Neuronal stem cell (in vitro differentiated cells): ENCODE measurements around the gene SMR3B.

Experiments
- DNase-seq: peaks from one replicate; pipeline ENCODE4 v3.0.0-alpha.2; 2013; ENCODE audit warnings: low spot score
- H2AFZ ChIP-seq: one replicate; pipeline ENCODE4 v1.6.1; 2013; ENCODE audit warnings: mild to moderate bottlenecking, low read length, inconsistent platforms
- H2AK5ac ChIP-seq: 2 replicates; pipeline ENCODE4 v1.6.1; 2013; ENCODE audit warnings: low read depth, mild to moderate bottlenecking, inconsistent platforms, low read length, moderate library complexity, mixed read lengths
- H2BK120ac ChIP-seq: 2 replicates; pipeline ENCODE4 v1.6.1; 2013; ENCODE audit warnings: low read depth, mild to moderate bottlenecking, inconsistent platforms, low read length, moderate library complexity, mixed read lengths
- H2BK12ac ChIP-seq: one replicate; pipeline ENCODE4 v1.6.1; 2013; ENCODE audit warnings: low read length, inconsistent platforms
- H2BK15ac ChIP-seq: 2 replicates; pipeline ENCODE4 v1.6.1; 2013; ENCODE audit warnings: mild to moderate bottlenecking, low read length, inconsistent platforms, mixed read lengths
- H2BK5ac ChIP-seq: one replicate; pipeline ENCODE4 v1.6.1; 2013; ENCODE audit warnings: inconsistent platforms, mild to moderate bottlenecking, low read length, moderate library complexity
- H3K14ac ChIP-seq: one replicate; pipeline ENCODE4 v1.6.1; 2013; ENCODE audit warnings: low read length, inconsistent platforms
- H3K18ac ChIP-seq: 2 replicates; pipeline ENCODE4 v1.6.1; 2013; ENCODE audit warnings: low read length, inconsistent platforms
- H3K23ac ChIP-seq: 2 replicates; pipeline ENCODE4 v1.6.1; 2013; ENCODE audit warnings: low read depth, mild to moderate bottlenecking, mixed read lengths, low read length, inconsistent platforms; ENCODE audit not compliant: poor library complexity
- H3K27ac ChIP-seq: replicated peaks from 3 replicates; pipeline ENCODE4 v1.5.1; 2013; ENCODE audit warnings: low read length, inconsistent platforms
- H3K27me3 ChIP-seq, 3 experiments: 2 replicates each; pipeline ENCODE4 v1.6.1; 2013; ENCODE audit warnings: low read length in 3 of 3, mild to moderate bottlenecking in 2 of 3, inconsistent platforms in 1 of 3, low read depth in 1 of 3, mixed read lengths in 1 of 3, moderate library complexity in 1 of 3; ENCODE audit not compliant: control insufficient read depth in 3 of 3, insufficient read depth in 3 of 3
- H3K36me3 ChIP-seq, 2 donors: replicated peaks in 1 of 2; 2 replicates each; pipeline ENCODE4 v1.6.1; 2013; ENCODE audit warnings: low read length in 2 of 2; ENCODE audit not compliant: control insufficient read depth in 2 of 2, insufficient read depth in 2 of 2
- H3K4ac ChIP-seq: 2 replicates; pipeline ENCODE4 v1.6.1; 2013; ENCODE audit warnings: inconsistent platforms, mild to moderate bottlenecking, low read length, moderate library complexity
- H3K4me1 ChIP-seq, 2 donors: 1 replicate in 1 of 2; 2 replicates in 1 of 2; pipeline ENCODE4 v1.6.1; 2013; ENCODE audit warnings: low read length in 2 of 2, low read depth in 1 of 2; ENCODE audit not compliant: control insufficient read depth in 2 of 2, insufficient read depth in 1 of 2
- H3K4me2 ChIP-seq: one replicate; pipeline ENCODE4 v1.6.1; 2013; ENCODE audit warnings: mild to moderate bottlenecking, low read length, inconsistent platforms; ENCODE audit not compliant: insufficient read depth, poor library complexity, severe bottlenecking
- H3K4me3 ChIP-seq, 2 donors: 2 replicates each; pipeline ENCODE4 v1.5.1; 2013; ENCODE audit warnings: low read length in 2 of 2, mild to moderate bottlenecking in 2 of 2, inconsistent platforms in 1 of 2, moderate library complexity in 1 of 2
- H3K79me1 ChIP-seq: one replicate; pipeline ENCODE4 v1.6.1; 2013; ENCODE audit warnings: low read depth, mild to moderate bottlenecking, inconsistent platforms, low read length, moderate library complexity
- H3K9ac ChIP-seq: one replicate; pipeline ENCODE4 v1.6.1; 2013; ENCODE audit warnings: mild to moderate bottlenecking, low read depth, low read length, inconsistent platforms; ENCODE audit not compliant: poor library complexity
- H3K9me3 ChIP-seq, 2 donors: replicated peaks in 1 of 2; 2 replicates each; pipeline versions ENCODE3 to v1.6.1; 2013; ENCODE audit warnings: low read length in 2 of 2, mild to moderate bottlenecking in 2 of 2, inconsistent platforms in 1 of 2, low read depth in 1 of 2, mixed read lengths in 1 of 2, moderate library complexity in 1 of 2; ENCODE audit not compliant: control insufficient read depth in 2 of 2, insufficient read depth in 1 of 2
- H4K8ac ChIP-seq: one replicate; pipeline ENCODE4 v1.6.1; 2013; ENCODE audit warnings: low read depth, mild to moderate bottlenecking, inconsistent platforms, low read length, moderate library complexity
- H4K91ac ChIP-seq: one replicate; pipeline ENCODE4 v1.6.1; 2013; ENCODE audit warnings: low read length, low read depth, mild to moderate bottlenecking, inconsistent platforms; ENCODE audit not compliant: poor library complexity
- WGBS, 2 donors: extraction: QIAGEN DNeasy Blood & Tissue Kit; methylation state at CpG; one replicate each; pipeline ENCODE4 v1.1.7; 2013; ENCODE audit warnings: missing lambda C conversion rate in 2 of 2, mixed read lengths in 1 of 2; ENCODE audit not compliant: insufficient read length in 2 of 2, insufficient replicate concordance in 1 of 2; ENCODE audit errors: extremely low coverage in 2 of 2; 5-methylcytosine and 5-hydroxymethylcytosine counted together

The SMR3B gene

DNA sequence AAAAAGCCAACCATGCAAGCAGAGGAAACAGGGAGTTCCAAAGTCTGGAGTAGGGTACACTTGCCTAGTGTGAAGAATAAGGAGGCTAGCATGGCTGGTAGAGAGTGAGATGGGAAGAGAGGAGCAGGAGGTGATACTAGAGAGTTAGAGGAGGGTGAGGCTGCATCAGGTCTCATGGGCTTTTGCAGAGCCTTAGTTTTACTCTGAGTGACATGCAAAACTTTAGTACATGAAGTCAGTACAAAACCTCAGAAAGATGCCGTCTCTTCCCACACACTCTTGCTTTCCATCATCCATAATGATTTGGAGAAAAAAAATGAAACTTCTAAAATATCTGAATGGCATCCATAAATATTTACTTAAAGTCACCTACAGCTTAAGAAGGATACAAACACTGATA lies 19.8 kb downstream of the SMR3B start:
- Histone ChIP-seq H2BK120ac (no peak overlapping the region), H3K4me1 (no peaks in the 10 kb centered on the region), H2AK5ac (no peak overlapping the region), H3K4ac (no peak overlapping the region), H4K8ac (no peak overlapping the region), H3K4me3 (no peak overlapping the region), H3K14ac (no peak overlapping the region), H3K36me3 (no peaks in the 10 kb centered on the region), H3K27me3 (no peaks in the 10 kb centered on the region), H2BK12ac (no peak overlapping the region), H3K27ac (no peak overlapping the region), H3K9me3 (no peaks in the 10 kb centered on the region), H2AFZ (no peak overlapping the region), H2BK5ac (no peak overlapping the region), H2BK15ac (no peak overlapping the region), H3K79me1 (no peaks in the 10 kb centered on the region), H3K4me2 (no peak overlapping the region), H3K18ac (no peak overlapping the region), H3K23ac (no peak overlapping the region), H4K91ac (no peak overlapping the region), H3K9ac (no peak overlapping the region)
- DNase-seq = no peak
- no CpG with 5 or more reads among the region's 1 CpG for WGBS, 2 donors

DNA sequence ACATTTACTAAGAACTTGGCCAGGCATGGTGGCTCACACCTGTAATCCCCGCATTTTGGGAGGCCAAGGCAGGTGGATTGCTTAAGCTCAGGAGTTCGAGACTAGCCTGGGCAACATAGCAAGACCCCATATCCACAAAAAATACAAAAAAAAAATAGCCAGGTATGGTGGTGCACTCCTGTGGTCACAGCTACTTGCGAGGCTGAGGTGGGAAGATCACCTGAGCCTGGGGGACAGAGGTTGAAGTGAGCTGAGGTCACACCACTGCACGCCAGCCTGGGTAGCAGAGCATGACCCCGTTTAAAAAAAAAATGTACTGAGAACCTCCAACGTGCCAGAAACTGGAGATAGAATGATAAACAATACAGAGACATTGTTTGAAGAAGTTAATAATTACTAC lies 22.8 kb downstream of the SMR3B start:
- no peak overlapping the region for H2BK120ac ChIP-seq
- no CpG with 5 or more reads among the region's 6 CpGs for WGBS, 2 donors

DNA sequence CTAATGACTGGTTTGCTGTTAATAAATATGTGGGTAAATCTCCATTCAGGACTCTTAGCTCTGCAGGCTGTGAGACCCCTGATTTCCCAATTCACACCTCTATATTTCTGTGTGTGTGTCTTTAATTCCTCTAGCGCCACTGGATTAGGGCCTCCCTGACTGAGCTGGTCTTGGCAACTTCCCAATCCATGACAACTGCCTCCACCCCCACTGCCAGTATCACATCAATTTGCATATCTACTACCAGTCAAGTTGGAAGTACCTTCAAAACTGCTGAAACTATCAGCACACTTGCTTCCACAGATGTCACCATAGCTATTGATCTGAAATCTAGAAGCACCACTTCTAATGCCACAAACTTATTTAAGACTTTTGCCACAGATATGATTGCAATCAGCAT lies 42.4 kb downstream of the SMR3B start:
- Histone ChIP-seq H3K4me1 (no peaks in the 10 kb centered on the region), H3K4ac (no peak overlapping the region), H3K14ac (no peak overlapping the region), H3K36me3 (no peaks in the 10 kb centered on the region), H3K79me1 (no peaks in the 10 kb centered on the region), H3K27me3 (no peaks in the 10 kb centered on the region), H3K23ac (no peak overlapping the region), H4K8ac (no peak overlapping the region), H2BK120ac (no peak overlapping the region), H2BK15ac (no peak overlapping the region), H3K9me3 (no peaks in the 10 kb centered on the region), H2BK5ac (no peak overlapping the region), H3K4me2 (no peak overlapping the region), H2AK5ac (no peak overlapping the region), H3K9ac (no peak overlapping the region), H3K18ac (no peak overlapping the region), H2BK12ac (no peak overlapping the region), H2AFZ (no peak overlapping the region), H4K91ac (no peak overlapping the region), H3K4me3 (no peak overlapping the region), H3K27ac (no peak overlapping the region)
- DNase-seq = no peak
- WGBS, 2 donors = no CpG with 5 or more reads among the region's 1 CpG

More for the DNA sequence above, 22.8 kb downstream of the SMR3B start:
- no peaks in the 10 kb centered on the region for H3K36me3 ChIP-seq
- H2AK5ac ChIP-seq = no peak overlapping the region
- no peaks in the 10 kb centered on the region for H3K79me1 ChIP-seq
- H3K4me2 ChIP-seq = no peak overlapping the region
- no peaks in the 10 kb centered on the region for H3K27me3 ChIP-seq
- H3K9ac ChIP-seq = no peak overlapping the region
- no peak overlapping the region for H2AFZ ChIP-seq
- H3K4ac ChIP-seq = no peak overlapping the region
- no peak overlapping the region for H2BK15ac ChIP-seq
- H4K91ac ChIP-seq = no peak overlapping the region
- no peak for DNase-seq
- H3K18ac ChIP-seq = no peak overlapping the region
- no peak overlapping the region for H4K8ac ChIP-seq
- no peaks in the 10 kb centered on the region for H3K9me3 ChIP-seq
- H3K27ac ChIP-seq = no peak overlapping the region
- no peaks in the 10 kb centered on the region for H3K4me1 ChIP-seq
- no peak overlapping the region for H3K14ac ChIP-seq
- H2BK12ac ChIP-seq = no peak overlapping the region
- H3K4me3 ChIP-seq = no peak overlapping the region
- H2BK5ac ChIP-seq = no peak overlapping the region
- H3K23ac ChIP-seq = no peak overlapping the region

DNA sequence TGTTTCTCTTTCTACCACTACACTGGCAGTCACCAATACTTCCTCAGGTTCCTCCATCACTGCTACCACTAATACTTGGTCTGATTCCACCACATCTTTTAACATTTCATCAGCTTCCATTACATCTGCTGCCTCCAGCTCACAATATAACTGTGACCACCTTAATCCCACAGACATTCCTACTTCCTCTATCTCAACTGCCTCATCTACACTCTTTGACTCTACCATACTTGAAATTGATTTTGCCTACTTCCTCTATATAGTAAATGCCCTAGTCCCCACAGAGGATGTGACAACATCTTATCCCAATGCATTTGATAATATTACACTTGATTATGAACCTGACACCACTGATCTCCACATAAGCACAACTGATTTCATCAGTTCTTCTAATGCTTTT lies 43.9 kb downstream of the SMR3B start:
- H3K9ac ChIP-seq = no peak overlapping the region
- no peaks in the 10 kb centered on the region for H3K79me1 ChIP-seq
- no peak overlapping the region for H2AK5ac ChIP-seq
- no peak overlapping the region for H3K23ac ChIP-seq
- H2BK120ac ChIP-seq = no peak overlapping the region
- H4K91ac ChIP-seq = no peak overlapping the region
- H3K9me3 ChIP-seq = no peaks in the 10 kb centered on the region
- no peak overlapping the region for H3K27ac ChIP-seq
- no peaks in the 10 kb centered on the region for H3K36me3 ChIP-seq
- no peak overlapping the region for H2BK15ac ChIP-seq
- H3K18ac ChIP-seq = no peak overlapping the region
- no peaks in the 10 kb centered on the region for H3K4me1 ChIP-seq
- H2BK5ac ChIP-seq = no peak overlapping the region
- DNase-seq = no peak
- H3K14ac ChIP-seq = no peak overlapping the region
- H4K8ac ChIP-seq = no peak overlapping the region
- no peak overlapping the region for H2BK12ac ChIP-seq
- H3K27me3 ChIP-seq = no peaks in the 10 kb centered on the region
- no peak overlapping the region for H3K4me3 ChIP-seq
- H3K4ac ChIP-seq = no peak overlapping the region
- no peak overlapping the region for H3K4me2 ChIP-seq
- no peak overlapping the region for H2AFZ ChIP-seq
